EL (cell line): ENCODE data around the gene DNAJC15.
A peak's percentile ranks its signal among the peaks of the same experiment; 100 is the strongest.

Experiments used
- DNase-seq: peaks from one replicate; pipeline ENCODE4 v3.0.0-alpha.2; 2016

DNAJC15 gene

GRCh38 chr13:43088093-43088511 is 64.7 kb downstream of the DNAJC15 start:
- DNase-seq, result no peak

GRCh38 chr13:43089912-43090498 is 66.6 kb downstream of the DNAJC15 start:
- no peak for DNase-seq

GRCh38 chr13:43094901-43095300 is 71.5 kb downstream of the DNAJC15 start:
- DNase-seq, result no peak

GRCh38 chr13:43095771-43096719 is 72.7 kb downstream of the DNAJC15 start:
- peak; percentile 23 for DNase-seq

GRCh38 chr13:43100667-43101066 is 77.3 kb downstream of the DNAJC15 start:
- no peak for DNase-seq

GRCh38 chr13:43102304-43102703 is 78.9 kb downstream of the DNAJC15 start:
- DNase-seq, result no peak

- DNase-seq, result peak; percentile 37
Measured at GRCh38 chr13:43107780-43108179, 84.4 kb downstream of the DNAJC15 start.

- no peak for DNase-seq
Measured at GRCh38 chr13:43110036-43110435, 86.7 kb downstream of the DNAJC15 start.

GRCh38 chr13:43110658-43111057 is 87.3 kb downstream of the DNAJC15 start:
- no peak for DNase-seq

GRCh38 chr13:43111559-43112400 is 88.4 kb downstream of the DNAJC15 start:
- no peak for DNase-seq

- no peak for DNase-seq
Measured at GRCh38 chr13:43113603-43114002, 90.2 kb downstream of the DNAJC15 start.

GRCh38 chr13:43114504-43114903 is 91.1 kb downstream of the DNAJC15 start:
- no peak for DNase-seq

GRCh38 chr13:43115141-43115540 is 91.8 kb downstream of the DNAJC15 start:
- no peak for DNase-seq

GRCh38 chr13:43116242-43116641 is 92.9 kb downstream of the DNAJC15 start:
- DNase-seq, result no peak

GRCh38 chr13:43118521-43118920 is 95.1 kb downstream of the DNAJC15 start:
- no peak for DNase-seq

- no peak for DNase-seq
Measured at GRCh38 chr13:43119206-43119605, 95.8 kb downstream of the DNAJC15 start.

GRCh38 chr13:43122791-43123190 is 99.4 kb downstream of the DNAJC15 start:
- DNase-seq, result no peak

- no peak for DNase-seq
Measured at GRCh38 chr13:43123856-43124255, 100.5 kb downstream of the DNAJC15 start.

- no peak for DNase-seq
Measured at GRCh38 chr13:43124490-43124889, 101.1 kb downstream of the DNAJC15 start.

GRCh38 chr13:43126420-43126819 is 103.0 kb downstream of the DNAJC15 start:
- DNase-seq, result no peak

- DNase-seq, result no peak
Measured at GRCh38 chr13:43127103-43127798, 103.9 kb downstream of the DNAJC15 start.

- no peak for DNase-seq
Measured at GRCh38 chr13:43127827-43128226, 104.4 kb downstream of the DNAJC15 start.

- no peak for DNase-seq
Measured at GRCh38 chr13:43128504-43128961, 105.1 kb downstream of the DNAJC15 start.
